WTC11 (cell line): ENCODE data around the gene SLC2A14.
"Not testable (repeated sequence)": the region's sequence is repeated elsewhere in the genome, so short reads cannot be mapped to it uniquely, and the experiment has no call there.

Experiments used
- CBFB ChIP-seq: sonication (generic); formaldehyde crosslinking; IDR thresholded peaks from 2 replicates; pipeline ENCODE4 v1.8.1; 2022; ENCODE audit warnings: mild to moderate bottlenecking, low read depth, missing genetic modification reagents
- CREB1 ChIP-seq: sonication (generic); formaldehyde crosslinking; IDR thresholded peaks from 2 replicates; pipeline ENCODE4 v1.8.0; 2023; ENCODE audit warnings: mild to moderate bottlenecking, missing genetic modification reagents
- CTCF ChIP-seq: fragments of 200-600 bp; IDR thresholded peaks from 2 replicates; pipeline ENCODE4 v1.8.0; 2022; ENCODE audit warnings: antibody characterized with exemption
- FOXK1 ChIP-seq: sonication (generic); formaldehyde crosslinking; IDR thresholded peaks from 2 replicates; pipeline ENCODE4 v1.8.0; 2022; ENCODE audit warnings: mild to moderate bottlenecking, moderate library complexity, missing genetic modification reagents
- MAX ChIP-seq: sonication (generic); formaldehyde crosslinking; IDR thresholded peaks from 2 replicates; pipeline ENCODE4 v1.8.0; 2022; ENCODE audit warnings: mild to moderate bottlenecking, missing genetic modification reagents
- NFYB ChIP-seq: sonication (generic); formaldehyde crosslinking; conservative IDR thresholded peaks from 2 replicates; pipeline ENCODE4 v1.8.0; 2022; ENCODE audit warnings: low read depth, missing genetic modification reagents
- USF1 ChIP-seq: sonication (generic); formaldehyde crosslinking; IDR thresholded peaks from 2 replicates; pipeline ENCODE4 v1.8.0; 2022; ENCODE audit warnings: mild to moderate bottlenecking, missing genetic modification reagents
- USF2 ChIP-seq: sonication (generic); formaldehyde crosslinking; IDR thresholded peaks from 2 replicates; pipeline ENCODE4 v1.8.1; 2023; ENCODE audit warnings: mild to moderate bottlenecking, missing genetic modification reagents, moderate library complexity
- ZBTB43 ChIP-seq: sonication (generic); formaldehyde crosslinking; IDR thresholded peaks from 2 replicates; pipeline ENCODE4 v1.8.1; 2023; ENCODE audit warnings: mild to moderate bottlenecking, missing genetic modification reagents
- ZNF263 ChIP-seq: sonication (generic); formaldehyde crosslinking; IDR thresholded peaks from 2 replicates; pipeline ENCODE4 v1.8.1; 2022; ENCODE audit warnings: low read depth, mild to moderate bottlenecking, moderate library complexity, missing genetic modification reagents
- ZNF281 ChIP-seq: sonication (generic); formaldehyde crosslinking; IDR thresholded peaks from 2 replicates; pipeline ENCODE4 v1.8.0; 2023; ENCODE audit warnings: mild to moderate bottlenecking, missing genetic modification reagents
- TF ChIP-seq, protein P1 (sequence below): sonication (generic); formaldehyde crosslinking; IDR thresholded peaks from 2 replicates; pipeline ENCODE4 v1.8.1; 2022; ENCODE audit warnings: missing genetic modification reagents, borderline replicate concordance
- TF ChIP-seq, protein P2 (sequence below): sonication (generic); formaldehyde crosslinking; IDR thresholded peaks from 2 replicates; pipeline ENCODE4 v1.8.0; 2023; ENCODE audit warnings: missing genetic modification reagents

- not testable (repeated sequence) for TF ChIP-seq USF1; USF2 (CRISPR knock-in tag); FOXK1 (CRISPR knock-in tag); CTCF; ZNF263 (CRISPR knock-in tag); NFYB (CRISPR knock-in tag); MAX (CRISPR knock-in tag); ZNF281 (CRISPR knock-in tag); ZBTB43 (CRISPR knock-in tag); CREB1 (CRISPR knock-in tag); CBFB
- TF ChIP-seq, protein P1, sequence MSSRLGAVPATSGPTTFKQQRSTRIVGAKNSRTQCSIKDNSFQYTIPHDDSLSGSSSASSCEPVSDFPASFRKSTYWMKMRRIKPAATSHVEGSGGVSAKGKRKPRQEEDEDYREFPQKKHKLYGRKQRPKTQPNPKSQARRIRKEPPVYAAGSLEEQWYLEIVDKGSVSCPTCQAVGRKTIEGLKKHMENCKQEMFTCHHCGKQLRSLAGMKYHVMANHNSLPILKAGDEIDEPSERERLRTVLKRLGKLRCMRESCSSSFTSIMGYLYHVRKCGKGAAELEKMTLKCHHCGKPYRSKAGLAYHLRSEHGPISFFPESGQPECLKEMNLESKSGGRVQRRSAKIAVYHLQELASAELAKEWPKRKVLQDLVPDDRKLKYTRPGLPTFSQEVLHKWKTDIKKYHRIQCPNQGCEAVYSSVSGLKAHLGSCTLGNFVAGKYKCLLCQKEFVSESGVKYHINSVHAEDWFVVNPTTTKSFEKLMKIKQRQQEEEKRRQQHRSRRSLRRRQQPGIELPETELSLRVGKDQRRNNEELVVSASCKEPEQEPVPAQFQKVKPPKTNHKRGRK: not testable (repeated sequence)
- TF ChIP-seq, protein P2, sequence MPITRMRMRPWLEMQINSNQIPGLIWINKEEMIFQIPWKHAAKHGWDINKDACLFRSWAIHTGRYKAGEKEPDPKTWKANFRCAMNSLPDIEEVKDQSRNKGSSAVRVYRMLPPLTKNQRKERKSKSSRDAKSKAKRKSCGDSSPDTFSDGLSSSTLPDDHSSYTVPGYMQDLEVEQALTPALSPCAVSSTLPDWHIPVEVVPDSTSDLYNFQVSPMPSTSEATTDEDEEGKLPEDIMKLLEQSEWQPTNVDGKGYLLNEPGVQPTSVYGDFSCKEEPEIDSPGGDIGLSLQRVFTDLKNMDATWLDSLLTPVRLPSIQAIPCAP (CRISPR knock-in tag): not testable (repeated sequence)
These were observed 89.3 kb downstream of the SLC2A14 start for GRCh38 chr12:7783433-7783832.
